Measurements from ENCODE around the gene MGP. TPM values are rescaled to one million over a fixed set of nuclear protein-coding genes. Genes with fewer than 3 reads are reported as not detected.

The MGP gene
- total and polyA plus RNA-seq, 2 of the 4 experiments (the other 2 are of a cell fraction): 1.4 to 2.7 TPM

DNA sequence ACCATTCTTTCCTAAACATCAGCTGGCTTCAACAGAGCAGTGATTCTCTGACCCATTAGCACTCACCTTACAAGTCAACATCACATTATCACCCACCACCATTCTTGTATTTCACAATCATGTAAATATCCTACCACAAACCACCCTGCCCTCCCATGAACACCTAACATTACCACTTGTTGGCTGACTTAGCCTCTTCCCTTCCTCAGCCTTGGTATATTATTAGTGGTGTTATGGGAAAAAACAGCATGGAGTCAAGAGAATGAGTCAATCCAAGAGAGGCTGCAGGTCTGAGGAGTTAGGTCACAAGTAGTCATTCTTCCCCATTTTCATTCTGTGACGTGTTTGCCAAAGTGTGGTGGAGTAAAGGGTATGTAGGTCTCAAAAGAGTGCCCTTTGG is 22.3 kb upstream of the MGP start:
- no peak for ATAC-seq (ENCODE audit: low read depth)
- BruUV-seq (replicated peaks): no TSS peak
- Histone ChIP-seq H3K27me3 (ENCODE audit: control insufficient read depth, insufficient read depth, low read length) (no peaks in the 10 kb centered on the region), H3K4me1 (ENCODE audit: control insufficient read depth, insufficient read depth, low read length) (peaks cover 3% of the 10 kb centered on the region), H2AK5ac (ENCODE audit: low read depth, low read length) (no peak overlapping the region), H2AK9ac (replicated peaks; ENCODE audit: low read depth, low read length, poor library complexity) (no peak overlapping the region), H2AFZ (replicated peaks; ENCODE audit: low read length, poor library complexity) (no peak overlapping the region), H3K79me1 (ENCODE audit: low read depth in 1 of 2, low read length in 2 of 2) (no peaks in the 10 kb centered on the region), H2BK5ac (ENCODE audit: low read depth, low read length, poor library complexity, severe bottlenecking) (no peak overlapping the region), H4K8ac (ENCODE audit: low read depth in 2 of 2, low read length in 2 of 2) (no peak overlapping the region), H4K5ac (ENCODE audit: low read depth, low read length) (no peak overlapping the region), H3K18ac (ENCODE audit: low read depth, low read length) (no peak overlapping the region), H4K91ac (ENCODE audit: insufficient read depth, low read depth, low read length) (no peak overlapping the region), H3K4ac (ENCODE audit: low read depth, low read length) (no peak overlapping the region), H3K27ac (ENCODE audit: insufficient read depth, low read length) (no peak overlapping the region), H3K23ac (ENCODE audit: low read depth, low read length) (no peak overlapping the region), H3K4me2 (ENCODE audit: low read depth, low read length) (no peak overlapping the region), H3K9me1 (ENCODE audit: insufficient read depth, low read length) (no peaks in the 10 kb centered on the region), H2BK20ac (ENCODE audit: low read depth, low read length) (no peak overlapping the region), H3K14ac (replicated peaks; ENCODE audit: low read depth, low read length) (no peak overlapping the region), H2BK120ac (ENCODE audit: low read depth, low read length) (no peak overlapping the region), H3K9me3 (ENCODE audit: control insufficient read depth, insufficient read depth, low read length) (no peaks in the 10 kb centered on the region), H3K36me3 (ENCODE audit: control insufficient read depth, insufficient read depth, low read length) (no peaks in the 10 kb centered on the region), H3K4me3 (ENCODE audit: insufficient read depth, low read depth, low read length) (no peak overlapping the region), H3K56ac (ENCODE audit: extremely low read depth, insufficient read depth, low read length) (no peak overlapping the region), H4K20me1 (ENCODE audit: insufficient read depth, low read length) (no peaks in the 10 kb centered on the region), H3K9ac (ENCODE audit: low read depth, low read length) (no peak overlapping the region), H2BK15ac (ENCODE audit: low read depth, low read length) (no peak overlapping the region)
- dilution Hi-C loops (cut with HindIII; ENCODE audit: low sequenced_read_pairs, unreplicated experiment) (no loop called here), intact Hi-C loops (cut with micrococcal nuclease) (no loop called here), in situ Hi-C loops (cut with MboI; ENCODE audit: low sequenced_read_pairs) (no loop called here)
- no peak for TF ChIP-seq POLR2A (IDR thresholded peaks at IDR 0.05; ENCODE audit: low read depth, low read length)
- TF ChIP-seq CEBPB (IDR thresholded peaks at IDR 0.05; ENCODE audit: low read depth, low read length): 0 out of 2 replicates have a peak, but pooled peaks have one; percentile 36
- peak; percentile 10 for DNase-seq
- WGBS, 2 experiments (ENCODE audit: extremely low coverage in 2 of 2, insufficient read length in 1 of 2): no CpG with 5 or more reads among the region's 1 CpG
- ChIA-PET CTCF (no interaction called here), POLR2A (ENCODE audit: unreplicated experiment) (no interaction called here)

Data from IMR-90 (cell line).